BLaER1 treated with 17β-estradiol and CSF1 and Interleukin-3, amounts not matched to agents 10 nM and 100 nM (cell line): ENCODE measurements around the gene SCGB1D4.
"Not testable (repeated sequence)": the region's sequence is repeated elsewhere in the genome, so short reads cannot be mapped to it uniquely, and the experiment has no call there.

Source experiments
- H3K27ac ChIP-seq, 11 experiments: shearing (Covaris generic); formaldehyde crosslinking; 2 replicates each; pipeline ENCODE4 v1.8.1; 2022
- H3K27me3 ChIP-seq, 11 experiments: shearing (Covaris generic); formaldehyde crosslinking; 2 replicates each; pipeline ENCODE4 v1.8.1; 2022
- H3K36me3 ChIP-seq, 11 experiments: shearing (Covaris generic); formaldehyde crosslinking; 2 replicates each; pipeline ENCODE4 v1.8.1; 2022
- H3K4me1 ChIP-seq, 10 experiments: shearing (Covaris generic); formaldehyde crosslinking; 2 replicates each; pipeline ENCODE4 v1.8.1; 2022
- H3K4me2 ChIP-seq, 11 experiments: shearing (Covaris generic); formaldehyde crosslinking; 2 replicates each; pipeline ENCODE4 v1.8.1; 2022
- H3K4me3 ChIP-seq, 10 experiments: shearing (Covaris generic); formaldehyde crosslinking; 2 replicates each; pipeline ENCODE4 v1.8.1; 2022
- H3K9ac ChIP-seq, 11 experiments: shearing (Covaris generic); formaldehyde crosslinking; 2 replicates each; pipeline ENCODE4 v1.8.1; 2022
- H3K9me3 ChIP-seq, 11 experiments: shearing (Covaris generic); formaldehyde crosslinking; replicated peaks in 1 of 11; 2 replicates each; pipeline ENCODE4 v1.8.1; 2022
- H4K20me1 ChIP-seq, 11 experiments: shearing (Covaris generic); formaldehyde crosslinking; 2 replicates each; pipeline ENCODE4 v1.8.1; 2022
- Cebpa-rat ChIP-seq, 11 experiments: shearing (Covaris generic); IDR thresholded peaks; 2 replicates each; pipeline ENCODE4 v1.8.1; 2022

Gene SCGB1D4, protein sequence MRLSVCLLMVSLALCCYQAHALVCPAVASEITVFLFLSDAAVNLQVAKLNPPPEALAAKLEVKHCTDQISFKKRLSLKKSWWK

DNA sequence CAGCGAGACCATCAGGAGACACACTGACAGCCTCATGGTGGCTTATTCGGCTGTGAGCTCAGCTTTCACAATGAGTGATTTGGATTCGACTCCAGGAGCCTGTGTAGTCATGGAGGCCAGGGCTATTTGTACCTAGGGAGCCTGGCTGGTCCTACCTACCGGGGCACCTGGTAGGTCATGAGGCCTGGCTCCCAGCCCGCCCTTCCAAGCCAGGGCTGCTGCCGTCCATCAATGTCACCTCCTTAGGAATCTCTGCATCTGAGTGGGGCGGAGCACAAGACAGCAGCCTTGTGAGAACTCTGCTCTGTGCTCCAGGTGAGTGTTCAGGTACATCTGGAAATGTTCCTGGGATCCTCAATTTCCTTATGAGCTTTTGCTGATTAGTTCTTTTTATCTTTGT is at the start of gene SCGB1D4:
SCGB1D4 (minus strand) TSS at position 101 of the 400 bp plus-strand sequence; CDS start at position 36, 65 bp downstream.
- Histone ChIP-seq H3K4me3 (no peak within 1 kb of the TSS), H3K36me3 (no peaks in the 10 kb centered on the region), H3K9ac (no peak within 1 kb of the TSS), H3K27ac (no peak within 1 kb of the TSS), H3K4me1 (no peaks in the 10 kb centered on the region), H3K27me3 (no peaks in the 10 kb centered on the region), H3K4me2 (no peak within 1 kb of the TSS), H4K20me1 (no peaks in the 10 kb centered on the region; a peak in 1 of 22 replicates), H3K9me3 (no peaks in the 10 kb centered on the region)
- no peak for TF ChIP-seq Cebpa-rat (IDR thresholded peaks at IDR 0.05)

DNA sequence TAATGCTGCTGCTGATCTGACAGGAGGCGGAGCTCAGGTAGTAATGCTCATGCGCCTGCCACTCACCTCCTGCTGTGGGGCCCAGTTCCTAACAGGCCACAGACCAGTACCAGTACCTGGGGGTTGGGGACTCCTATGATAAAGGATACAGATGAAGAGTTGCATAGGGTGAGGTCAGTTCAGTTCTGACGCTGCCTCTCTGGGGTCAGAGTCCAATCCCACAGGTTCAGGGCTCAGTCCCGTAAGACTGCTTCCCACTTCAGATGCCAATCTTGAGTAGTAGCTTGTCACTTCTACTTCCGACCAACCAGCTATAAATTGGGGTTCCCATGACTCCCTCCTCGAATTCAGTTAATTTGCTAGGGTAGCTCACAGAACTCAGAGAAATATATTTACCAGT is 47.0 kb upstream of the SCGB1D4 start:
- H3K4me1 ChIP-seq: peaks cover 0 to 66% (median 20%) of the 10 kb centered on the region in 10 experiments; a peak in 16 of 20 replicates
- no peak overlapping the region for H3K9ac ChIP-seq
- H3K4me2 ChIP-seq: peak overlapping the region in 3 of 11 experiments; percentile 73 to 92 (median 87); a peak in 5 of 22 replicates
- peak overlapping the region in 5 of 11 experiments; percentile 15 to 92 (median 88); a peak in 7 of 22 replicates for H3K27ac ChIP-seq
- H4K20me1 ChIP-seq: no peaks in the 10 kb centered on the region
- no peak for TF ChIP-seq Cebpa-rat (IDR thresholded peaks at IDR 0.05)
- no peaks in the 10 kb centered on the region for H3K9me3 ChIP-seq
- H3K36me3 ChIP-seq: no peaks in the 10 kb centered on the region
- H3K4me3 ChIP-seq: no peak overlapping the region
- H3K27me3 ChIP-seq: no peaks in the 10 kb centered on the region

DNA sequence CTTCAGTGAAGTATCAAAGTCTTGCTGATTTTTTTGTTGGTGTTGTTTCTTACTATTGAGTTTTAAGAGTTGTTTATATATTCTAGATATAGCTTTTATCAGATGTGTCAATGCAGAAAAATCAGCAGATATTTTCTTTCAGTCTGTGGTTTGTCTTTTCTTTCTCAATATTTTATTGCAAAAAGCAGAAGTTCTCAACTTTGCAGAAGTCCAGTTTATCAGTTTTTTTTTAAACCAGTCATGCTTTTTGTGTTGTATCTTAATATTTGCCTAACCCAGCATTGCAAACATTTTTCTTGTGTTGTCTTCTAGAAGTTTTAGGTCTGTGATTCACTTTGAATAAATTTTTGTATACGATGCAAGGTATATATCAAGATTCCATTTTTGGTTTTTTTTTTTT is 45.3 kb upstream of the SCGB1D4 start:
- TF ChIP-seq Cebpa-rat (IDR thresholded peaks at IDR 0.05): 0 out of 22 replicates have a peak, but pooled peaks of 1 of the 11 experiments have one; percentile 32
- H3K27ac ChIP-seq: peak overlapping the region in 8 of 11 experiments; percentile 21 to 92 (median 80); a peak in 14 of 22 replicates
- peak overlapping the region in 6 of 11 experiments; percentile 32 to 81 (median 72); a peak in 11 of 22 replicates for H3K9ac ChIP-seq
- peak overlapping the region in 2 of 10 experiments; percentile 26 to 33; a peak in 3 of 20 replicates for H3K4me3 ChIP-seq
- H3K27me3 ChIP-seq: peaks cover 7 to 13% (median 9%) of the 10 kb centered on the region in 11 experiments
- no peaks in the 10 kb centered on the region for H3K36me3 ChIP-seq
- H3K9me3 ChIP-seq: no peaks in the 10 kb centered on the region
- H3K4me2 ChIP-seq: peak overlapping the region in 7 of 11 experiments; percentile 24 to 92 (median 71); a peak in 12 of 22 replicates
- H3K4me1 ChIP-seq: peaks cover 11 to 81% (median 31%) of the 10 kb centered on the region in 10 experiments
- H4K20me1 ChIP-seq: no peaks in the 10 kb centered on the region

DNA sequence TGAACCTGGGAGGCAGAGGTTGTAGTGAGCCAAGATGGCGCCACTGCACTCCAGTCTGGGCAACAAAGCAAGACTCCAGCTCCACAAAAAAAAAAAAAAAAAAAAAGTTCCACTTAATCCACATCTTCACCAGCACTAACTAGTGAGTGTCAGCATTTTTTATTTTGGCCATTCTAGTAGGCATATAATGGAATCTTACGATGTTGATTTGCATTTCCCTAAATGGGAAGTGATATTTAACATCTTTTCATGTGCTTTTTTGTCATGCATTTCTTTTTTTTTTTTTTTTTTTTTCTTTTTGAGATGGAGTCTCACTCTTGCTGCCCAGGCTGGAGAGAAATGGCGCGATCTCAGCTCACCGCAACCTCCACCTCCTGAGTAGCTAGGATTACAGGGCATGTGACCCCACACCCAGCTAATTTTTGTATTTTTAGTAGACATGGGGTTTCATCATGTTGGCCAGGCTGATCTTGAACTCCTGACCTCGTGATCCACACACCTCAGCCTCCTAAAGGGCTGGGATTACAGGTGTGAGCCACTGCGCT is 44.8 kb upstream of the SCGB1D4 start:
- Histone ChIP-seq H3K4me1 (peaks cover 11 to 77% (median 26%) of the 10 kb centered on the region in 10 experiments), H3K27ac (peak overlapping the region in 8 of 11 experiments; percentile 21 to 92 (median 80); a peak in 13 of 22 replicates), H3K27me3 (peaks cover 12 to 18% (median 14%) of the 10 kb centered on the region in 11 experiments), H3K4me3 (peak overlapping the region in 1 of 10 experiments; percentile 26; a peak in 2 of 20 replicates), H3K9ac (peak overlapping the region in 6 of 11 experiments; percentile 32 to 81 (median 72); a peak in 11 of 22 replicates), H3K4me2 (peak overlapping the region in 7 of 11 experiments; percentile 24 to 92 (median 71); a peak in 12 of 22 replicates)
- not testable (repeated sequence) for H3K9me3 ChIP-seq, H4K20me1 ChIP-seq, H3K36me3 ChIP-seq

DNA sequence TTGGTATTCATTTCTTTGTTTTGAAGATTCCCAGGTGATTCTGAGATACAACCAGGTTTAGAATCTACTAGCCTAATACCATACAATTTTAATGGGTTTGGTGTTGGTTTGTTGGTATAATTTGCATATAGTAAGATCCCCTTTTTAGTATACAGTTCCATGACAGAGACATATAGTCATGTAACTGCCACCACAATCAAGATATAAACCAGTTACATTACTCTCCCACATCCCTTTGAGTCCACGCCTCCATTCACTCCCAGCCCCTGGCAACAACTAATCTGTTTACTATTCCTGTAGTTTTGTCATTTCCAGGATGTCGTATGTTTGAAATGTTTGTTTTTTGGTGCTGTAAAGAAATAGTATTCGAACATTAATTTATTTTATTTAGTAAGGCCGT is 42.7 kb upstream of the SCGB1D4 start:
- H3K4me1 ChIP-seq: peaks cover 12 to 82% (median 28%) of the 10 kb centered on the region in 10 experiments

DNA sequence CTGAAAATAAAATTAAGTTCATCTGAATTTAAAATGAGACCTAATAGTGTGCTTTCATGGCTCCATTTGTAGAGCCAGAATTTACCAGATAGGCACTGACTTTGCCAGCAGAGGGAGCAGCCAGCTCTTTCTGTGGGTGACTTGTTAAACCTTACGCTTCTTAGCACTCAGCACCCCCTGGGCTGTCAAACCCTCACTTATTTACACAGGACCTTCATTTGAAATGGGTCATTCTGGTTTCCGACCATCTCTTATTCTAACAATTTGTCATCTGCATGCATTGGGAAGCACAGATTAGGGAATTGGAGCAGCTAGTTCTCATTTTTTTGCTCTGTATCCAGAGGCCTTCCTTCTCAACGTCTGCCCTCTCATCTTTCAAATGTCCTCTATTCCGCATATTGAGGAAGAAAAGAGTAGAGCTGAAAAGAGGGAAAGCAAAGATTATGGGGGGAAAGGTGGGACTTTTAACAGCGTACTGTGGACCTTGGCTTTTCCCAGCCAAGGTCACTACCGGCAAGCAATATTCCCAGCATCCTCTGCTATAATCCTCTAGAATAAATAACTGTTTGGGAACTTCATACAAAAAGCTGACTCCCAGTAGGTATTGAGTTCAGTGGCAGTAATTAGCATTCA is 41.5 kb upstream of the SCGB1D4 start:
- Histone ChIP-seq H3K9me3 (peaks cover 0 to 21% (median 6%) of the 10 kb centered on the region in 11 experiments; a peak in 9 of 22 replicates), H3K27me3 (peaks cover 45 to 51% (median 48%) of the 10 kb centered on the region in 11 experiments), H3K4me2 (peak overlapping the region; percentile 26 to 92 (median 55); a peak in 21 of 22 replicates), H3K9ac (peak overlapping the region in 2 of 11 experiments; percentile 14 to 20; a peak in 1 of 22 replicates), H3K4me3 (peak overlapping the region in 1 of 10 experiments; percentile 18; a peak in 1 of 20 replicates), H3K36me3 (no peaks in the 10 kb centered on the region), H3K4me1 (peaks cover 12 to 75% (median 28%) of the 10 kb centered on the region in 10 experiments), H3K27ac (no peak overlapping the region), H4K20me1 (no peaks in the 10 kb centered on the region)
- no peak for TF ChIP-seq Cebpa-rat (IDR thresholded peaks at IDR 0.05)

More for the DNA sequence above, 42.7 kb upstream of the SCGB1D4 start:
- H3K4me2 ChIP-seq: peak overlapping the region in 5 of 11 experiments; percentile 10 to 92 (median 27); a peak in 8 of 22 replicates
- H3K27ac ChIP-seq: peak overlapping the region in 3 of 11 experiments; percentile 16 to 92 (median 88); a peak in 3 of 22 replicates
- peaks cover 33 to 39% (median 35%) of the 10 kb centered on the region in 11 experiments for H3K27me3 ChIP-seq
- no peak overlapping the region for H3K4me3 ChIP-seq
- no peak overlapping the region for H3K9ac ChIP-seq
- peaks cover 0 to 11% (median 3%) of the 10 kb centered on the region in 11 experiments; a peak in 8 of 22 replicates for H3K9me3 ChIP-seq
- no peak for TF ChIP-seq Cebpa-rat (IDR thresholded peaks at IDR 0.05)
- H4K20me1 ChIP-seq: no peaks in the 10 kb centered on the region
- no peaks in the 10 kb centered on the region for H3K36me3 ChIP-seq

DNA sequence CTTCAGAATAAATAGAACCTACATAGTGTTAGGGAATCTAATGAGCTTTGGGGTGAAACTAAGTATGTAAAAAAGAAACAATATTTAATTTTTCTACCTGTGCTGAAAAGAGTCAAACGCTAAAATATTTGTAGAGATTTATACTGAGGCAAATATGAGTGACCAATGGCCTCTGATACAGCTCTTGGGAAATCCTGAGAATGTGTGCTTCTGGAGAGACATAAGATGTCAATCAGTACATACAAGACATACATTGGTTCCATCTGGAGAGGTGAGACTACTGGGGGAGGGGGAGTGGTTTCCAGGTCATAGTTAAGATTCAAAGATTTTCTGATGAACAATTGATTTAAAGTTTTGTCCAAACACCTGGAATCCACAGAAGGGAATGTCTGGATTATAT is 39.3 kb upstream of the SCGB1D4 start:
- H3K4me3 ChIP-seq: peak overlapping the region; percentile 58 to 74 (median 66); a peak in 19 of 20 replicates

DNA sequence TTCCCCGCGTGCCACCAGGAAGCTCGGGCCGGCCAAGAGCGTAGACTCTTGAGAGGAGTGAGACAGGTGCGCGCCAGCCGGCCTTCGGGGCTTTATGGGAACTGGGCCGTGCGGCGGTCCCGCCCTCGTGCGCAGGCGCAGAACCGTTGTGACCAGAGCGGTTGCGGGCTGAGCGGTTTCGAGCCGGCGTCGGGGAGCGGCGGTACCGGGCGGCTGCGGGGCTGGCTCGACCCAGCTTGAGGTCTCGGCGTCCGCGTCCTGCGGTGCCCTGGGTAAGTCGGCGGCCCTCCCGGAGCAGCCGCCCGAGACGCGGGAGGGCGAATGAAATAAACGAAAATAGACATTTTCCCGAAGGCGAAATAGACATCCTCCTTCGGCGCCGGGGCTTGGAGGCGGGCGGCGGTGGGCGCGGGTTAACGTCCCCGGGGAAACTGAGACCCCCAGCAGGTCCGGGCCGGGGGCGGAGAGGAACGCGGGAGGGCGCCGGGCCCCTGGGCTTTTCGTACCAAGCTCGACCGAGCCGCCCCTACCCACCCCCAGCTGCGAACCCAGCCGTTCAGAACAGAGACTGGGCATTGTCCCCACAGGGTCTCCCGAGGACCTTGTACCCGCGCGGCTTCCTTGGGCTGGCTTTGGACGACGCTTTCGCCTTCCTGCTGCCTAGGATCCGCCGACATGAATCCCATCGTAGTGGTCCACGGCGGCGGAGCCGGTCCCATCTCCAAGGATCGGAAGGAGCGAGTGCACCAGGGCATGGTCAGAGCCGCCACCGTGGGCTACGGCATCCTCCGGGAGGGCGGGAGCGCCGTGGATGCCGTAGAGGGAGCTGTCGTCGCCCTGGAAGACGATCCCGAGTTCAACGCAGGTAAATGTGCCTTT is 38.7 kb upstream of the SCGB1D4 start, which contains the start of gene ASRGL1:
ASRGL1 (plus strand) TSS at position 146 of the 879 bp plus-strand sequence; CDS start at position 676, 530 bp downstream.
- Histone ChIP-seq H3K27ac (peak within 1 kb of the TSS in 4 of 11 experiments; percentile 11 to 46 (median 26); a peak in 4 of 22 replicates), H3K4me2 (peak within 1 kb of the TSS; percentile 77 to 94 (median 84)), H3K9me3 (peaks cover 0 to 21% (median 6%) of the 10 kb centered on the region in 11 experiments; a peak in 10 of 22 replicates), H3K4me3 (peak within 1 kb of the TSS; percentile 58 to 74 (median 66)), H3K4me1 (peaks cover 12 to 58% (median 26%) of the 10 kb centered on the region in 10 experiments), H3K27me3 (peaks cover 53 to 62% (median 58%) of the 10 kb centered on the region in 11 experiments), H3K36me3 (no peaks in the 10 kb centered on the region), H3K9ac (peak within 1 kb of the TSS; percentile 49 to 75 (median 70); a peak in 21 of 22 replicates), H4K20me1 (no peaks in the 10 kb centered on the region)
- no peak for TF ChIP-seq Cebpa-rat (IDR thresholded peaks at IDR 0.05)

More for the DNA sequence above, 39.3 kb upstream of the SCGB1D4 start:
- Histone ChIP-seq H3K4me2 (peak overlapping the region; percentile 77 to 94 (median 84)), H3K27me3 (peaks cover 53 to 62% (median 58%) of the 10 kb centered on the region in 11 experiments), H3K9me3 (peaks cover 0 to 21% (median 6%) of the 10 kb centered on the region in 11 experiments; a peak in 10 of 22 replicates), H4K20me1 (no peaks in the 10 kb centered on the region), H3K9ac (peak overlapping the region in 7 of 11 experiments; percentile 67 to 75 (median 72); a peak in 12 of 22 replicates), H3K4me1 (peaks cover 12 to 65% (median 26%) of the 10 kb centered on the region in 10 experiments), H3K27ac (no peak overlapping the region), H3K36me3 (no peaks in the 10 kb centered on the region)
- no peak for TF ChIP-seq Cebpa-rat (IDR thresholded peaks at IDR 0.05)

DNA sequence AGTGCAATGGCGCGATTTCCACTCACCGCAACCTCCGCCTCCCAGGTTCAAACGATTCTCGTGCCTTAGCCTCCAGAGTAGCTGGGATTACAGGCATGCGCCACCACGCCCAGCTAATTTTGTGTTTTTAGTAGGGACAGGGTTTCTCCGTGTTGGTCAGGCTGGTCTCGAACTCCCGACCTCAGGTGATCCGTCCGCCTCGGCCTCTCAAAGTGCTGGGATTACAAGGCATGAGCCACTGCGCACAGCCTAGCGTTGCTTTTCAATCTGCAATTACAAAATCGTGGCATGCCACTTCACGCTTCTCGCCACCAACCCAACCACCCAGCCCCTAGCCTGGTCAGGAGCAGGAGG is 38.1 kb upstream of the SCGB1D4 start:
- Histone ChIP-seq H3K27me3 (peaks cover 53 to 62% (median 58%) of the 10 kb centered on the region in 11 experiments), H3K9me3 (peaks cover 0 to 21% (median 6%) of the 10 kb centered on the region in 11 experiments; a peak in 10 of 22 replicates), H3K4me3 (peak overlapping the region; percentile 58 to 74 (median 66); a peak in 19 of 20 replicates), H3K4me2 (peak overlapping the region; percentile 77 to 94 (median 84)), H3K4me1 (peaks cover 7 to 52% (median 22%) of the 10 kb centered on the region in 10 experiments), H3K9ac (peak overlapping the region in 4 of 11 experiments; percentile 59 to 75 (median 73); a peak in 6 of 22 replicates)
- not testable (repeated sequence) for H3K36me3 ChIP-seq, H4K20me1 ChIP-seq, H3K27ac ChIP-seq
